Stimulated activated naive CD8-positive, alpha-beta T cell treated with anti-CD3 and anti-CD28 coated beads, Interleukin-15, Interleukin-2, amounts not matched to agents 100 ng/mL and 50 ng/mL, for 24 hours (primary cell): ENCODE data around the gene POU6F1.

Experiments
- H3K27ac Mint-ChIP-seq: one replicate; pipeline ENCODE4 v1.8.0; 2021; ENCODE audit warnings: mild to moderate bottlenecking, mixed read lengths
- H3K27me3 Mint-ChIP-seq: one replicate; pipeline ENCODE4 v1.8.0; 2021; ENCODE audit warnings: mixed read lengths
- H3K36me3 Mint-ChIP-seq: one replicate; pipeline ENCODE4 v1.8.0; 2021; ENCODE audit warnings: low read depth, mixed read lengths
- H3K4me1 Mint-ChIP-seq: one replicate; pipeline ENCODE4 v1.8.0; 2021; ENCODE audit warnings: low read depth, mixed read lengths
- H3K4me3 Mint-ChIP-seq: one replicate; pipeline ENCODE4 v1.8.0; 2021; ENCODE audit warnings: mild to moderate bottlenecking, mixed read lengths
- H3K9me3 Mint-ChIP-seq: one replicate; pipeline ENCODE4 v1.8.0; 2021; ENCODE audit warnings: mixed read lengths

Gene POU6F1

GRCh38 chr12:51195841-51196240, 22.0 kb downstream of the POU6F1 start:
- Mint-ChIP-seq H3K27ac (no peak overlapping the region), H3K9me3 (no peaks in the 10 kb centered on the region), H3K27me3 (no peaks in the 10 kb centered on the region), H3K4me3 (no peak overlapping the region), H3K4me1 (no peaks in the 10 kb centered on the region), H3K36me3 (peaks cover 3% of the 10 kb centered on the region)

GRCh38 chr12:51192284-51192671, 25.6 kb downstream of the POU6F1 start:
- Mint-ChIP-seq H3K36me3 (peaks cover 3% of the 10 kb centered on the region), H3K9me3 (no peaks in the 10 kb centered on the region), H3K27me3 (no peaks in the 10 kb centered on the region), H3K4me3 (no peak overlapping the region), H3K4me1 (no peaks in the 10 kb centered on the region), H3K27ac (no peak overlapping the region)

- Mint-ChIP-seq H3K4me1 (no peaks in the 10 kb centered on the region), H3K4me3 (no peak overlapping the region), H3K9me3 (no peaks in the 10 kb centered on the region), H3K36me3 (peaks cover 3% of the 10 kb centered on the region), H3K27me3 (no peaks in the 10 kb centered on the region), H3K27ac (no peak overlapping the region)
Measured at GRCh38 chr12:51191516-51192283, 26.2 kb downstream of the POU6F1 start.

GRCh38 chr12:51190820-51191219, 27.0 kb downstream of the POU6F1 start:
- Mint-ChIP-seq H3K36me3 (peaks cover 3% of the 10 kb centered on the region), H3K27me3 (no peaks in the 10 kb centered on the region), H3K9me3 (no peaks in the 10 kb centered on the region), H3K4me3 (no peak overlapping the region), H3K27ac (no peak overlapping the region), H3K4me1 (no peaks in the 10 kb centered on the region)

- no peaks in the 10 kb centered on the region for H3K27me3 Mint-ChIP-seq
- no peak overlapping the region for H3K4me3 Mint-ChIP-seq
- no peak overlapping the region for H3K27ac Mint-ChIP-seq
- no peaks in the 10 kb centered on the region for H3K9me3 Mint-ChIP-seq
- no peaks in the 10 kb centered on the region for H3K4me1 Mint-ChIP-seq
- peaks cover 3% of the 10 kb centered on the region for H3K36me3 Mint-ChIP-seq
Measured at GRCh38 chr12:51189790-51190355, 28.0 kb downstream of the POU6F1 start.

GRCh38 chr12:51188359-51189051, 29.4 kb downstream of the POU6F1 start:
- H3K9me3 Mint-ChIP-seq: no peaks in the 10 kb centered on the region

GRCh38 chr12:51187370-51187987, 30.4 kb downstream of the POU6F1 start:
- Mint-ChIP-seq H3K4me3 (no peak overlapping the region), H3K4me1 (no peaks in the 10 kb centered on the region), H3K9me3 (no peaks in the 10 kb centered on the region), H3K27ac (no peak overlapping the region), H3K27me3 (no peaks in the 10 kb centered on the region), H3K36me3 (no peaks in the 10 kb centered on the region)

More at GRCh38 chr12:51188359-51189051, 29.4 kb downstream of the POU6F1 start:
- Mint-ChIP-seq H3K4me3 (no peak overlapping the region), H3K4me1 (no peaks in the 10 kb centered on the region), H3K36me3 (peaks cover 3% of the 10 kb centered on the region), H3K27ac (no peak overlapping the region), H3K27me3 (no peaks in the 10 kb centered on the region)

- no peak overlapping the region for H3K27ac Mint-ChIP-seq
- H3K36me3 Mint-ChIP-seq: no peaks in the 10 kb centered on the region
- no peaks in the 10 kb centered on the region for H3K27me3 Mint-ChIP-seq
- no peaks in the 10 kb centered on the region for H3K4me1 Mint-ChIP-seq
- no peak overlapping the region for H3K4me3 Mint-ChIP-seq
- H3K9me3 Mint-ChIP-seq: no peaks in the 10 kb centered on the region
Measured at GRCh38 chr12:51186465-51187085, 31.3 kb downstream of the POU6F1 start.

- Mint-ChIP-seq H3K4me1 (no peaks in the 10 kb centered on the region), H3K27me3 (no peaks in the 10 kb centered on the region), H3K4me3 (no peak overlapping the region), H3K27ac (no peak overlapping the region), H3K36me3 (no peaks in the 10 kb centered on the region), H3K9me3 (no peaks in the 10 kb centered on the region)
Measured at GRCh38 chr12:51185171-51185717, 32.6 kb downstream of the POU6F1 start.

GRCh38 chr12:51183816-51184215, 34.0 kb downstream of the POU6F1 start:
- Mint-ChIP-seq H3K4me3 (no peak overlapping the region), H3K9me3 (no peaks in the 10 kb centered on the region), H3K4me1 (no peaks in the 10 kb centered on the region), H3K36me3 (no peaks in the 10 kb centered on the region), H3K27ac (no peak overlapping the region), H3K27me3 (no peaks in the 10 kb centered on the region)

- H3K27me3 Mint-ChIP-seq: no peaks in the 10 kb centered on the region
- no peaks in the 10 kb centered on the region for H3K36me3 Mint-ChIP-seq
- H3K4me3 Mint-ChIP-seq: no peak overlapping the region
- H3K4me1 Mint-ChIP-seq: no peaks in the 10 kb centered on the region
- H3K27ac Mint-ChIP-seq: no peak overlapping the region
- H3K9me3 Mint-ChIP-seq: no peaks in the 10 kb centered on the region
Measured at GRCh38 chr12:51183349-51183748, 34.5 kb downstream of the POU6F1 start.

GRCh38 chr12:51181558-51181957, 36.3 kb downstream of the POU6F1 start:
- Mint-ChIP-seq H3K27ac (no peak overlapping the region), H3K36me3 (no peaks in the 10 kb centered on the region)

GRCh38 chr12:51177897-51178296, 40.0 kb downstream of the POU6F1 start:
- no peak overlapping the region for H3K4me3 Mint-ChIP-seq
- H3K4me1 Mint-ChIP-seq: peaks cover 3% of the 10 kb centered on the region
- H3K27ac Mint-ChIP-seq: no peak overlapping the region
- H3K27me3 Mint-ChIP-seq: no peaks in the 10 kb centered on the region
- H3K36me3 Mint-ChIP-seq: no peaks in the 10 kb centered on the region
- no peaks in the 10 kb centered on the region for H3K9me3 Mint-ChIP-seq

More at GRCh38 chr12:51181558-51181957, 36.3 kb downstream of the POU6F1 start:
- H3K4me1 Mint-ChIP-seq: no peaks in the 10 kb centered on the region
- H3K9me3 Mint-ChIP-seq: no peaks in the 10 kb centered on the region
- no peaks in the 10 kb centered on the region for H3K27me3 Mint-ChIP-seq
- H3K4me3 Mint-ChIP-seq: no peak overlapping the region

GRCh38 chr12:51174501-51174900, 43.4 kb downstream of the POU6F1 start:
- peak overlapping the region; percentile 14 for H3K4me3 Mint-ChIP-seq
- no peak overlapping the region for H3K27ac Mint-ChIP-seq
- H3K36me3 Mint-ChIP-seq: peaks cover 11% of the 10 kb centered on the region
- no peaks in the 10 kb centered on the region for H3K27me3 Mint-ChIP-seq
- peaks cover 18% of the 10 kb centered on the region for H3K4me1 Mint-ChIP-seq
- no peaks in the 10 kb centered on the region for H3K9me3 Mint-ChIP-seq
